ENCODE results near the gene CCNYL1.

GRCh38 chr2:207796585-207797350, 85.3 kb downstream of the CCNYL1 start:
- TF ChIP-seq, protein P1, sequence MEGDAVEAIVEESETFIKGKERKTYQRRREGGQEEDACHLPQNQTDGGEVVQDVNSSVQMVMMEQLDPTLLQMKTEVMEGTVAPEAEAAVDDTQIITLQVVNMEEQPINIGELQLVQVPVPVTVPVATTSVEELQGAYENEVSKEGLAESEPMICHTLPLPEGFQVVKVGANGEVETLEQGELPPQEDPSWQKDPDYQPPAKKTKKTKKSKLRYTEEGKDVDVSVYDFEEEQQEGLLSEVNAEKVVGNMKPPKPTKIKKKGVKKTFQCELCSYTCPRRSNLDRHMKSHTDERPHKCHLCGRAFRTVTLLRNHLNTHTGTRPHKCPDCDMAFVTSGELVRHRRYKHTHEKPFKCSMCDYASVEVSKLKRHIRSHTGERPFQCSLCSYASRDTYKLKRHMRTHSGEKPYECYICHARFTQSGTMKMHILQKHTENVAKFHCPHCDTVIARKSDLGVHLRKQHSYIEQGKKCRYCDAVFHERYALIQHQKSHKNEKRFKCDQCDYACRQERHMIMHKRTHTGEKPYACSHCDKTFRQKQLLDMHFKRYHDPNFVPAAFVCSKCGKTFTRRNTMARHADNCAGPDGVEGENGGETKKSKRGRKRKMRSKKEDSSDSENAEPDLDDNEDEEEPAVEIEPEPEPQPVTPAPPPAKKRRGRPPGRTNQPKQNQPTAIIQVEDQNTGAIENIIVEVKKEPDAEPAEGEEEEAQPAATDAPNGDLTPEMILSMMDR (IDR thresholded peaks at IDR 0.05 in 8 of 11, conservative IDR thresholded peaks at IDR 0.05 in 3 of 11) = no peak
- no peak for TF ChIP-seq POLR2A (IDR thresholded peaks at IDR 0.05)
- TF ChIP-seq POLR2AphosphoS5 (IDR thresholded peaks at IDR 0.05) = no peak

Measured in spleen (tissue), 7 donors.